GM19239 (cell line): ENCODE results near the gene MRPS30.
"Not testable (repeated sequence)": the region's sequence is repeated elsewhere in the genome, so short reads cannot be mapped to it uniquely, and the experiment has no call there.

ENCODE experiments used
- DNase-seq: peaks from one replicate; pipeline ENCODE4 v3.0.0; 2011; ENCODE audit warnings: low spot score; ENCODE audit not compliant: insufficient read length
- FAIRE-seq: peaks from 2 replicates; lab custom pipeline; 2011; peaks lifted over from hg19 to GRCh38; lab: Jason Lieb, UNC

Gene MRPS30

GRCh38 chr5:44809956-44810420 lies 1.2 kb downstream of the MRPS30 start:
- FAIRE-seq = no peak
- no peak for DNase-seq

- DNase-seq = no peak
- FAIRE-seq = no peak
Measured at GRCh38 chr5:44814761-44815160, 6.0 kb downstream of the MRPS30 start.

DNA sequence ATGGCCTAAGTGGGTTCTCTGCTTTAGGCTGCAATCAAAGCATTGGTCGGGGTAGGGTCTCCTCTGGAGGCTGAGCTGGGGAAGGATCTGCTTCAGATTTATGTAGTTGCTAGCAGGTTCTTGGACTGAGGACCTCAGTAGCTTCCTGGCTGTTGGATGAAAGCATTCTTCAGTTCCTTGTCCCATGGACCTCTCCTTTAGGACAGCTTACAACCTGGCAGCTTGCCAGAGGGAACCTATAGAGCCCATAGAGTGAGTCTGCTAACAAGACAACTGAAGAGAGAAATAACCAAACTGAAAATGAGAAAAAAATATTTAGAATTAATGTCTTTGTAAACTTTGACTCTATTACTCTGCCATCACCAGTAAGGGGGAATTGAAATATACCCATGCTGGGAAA lies 12.4 kb downstream of the MRPS30 start:
- DNase-seq (no peak), FAIRE-seq (no peak)

DNA sequence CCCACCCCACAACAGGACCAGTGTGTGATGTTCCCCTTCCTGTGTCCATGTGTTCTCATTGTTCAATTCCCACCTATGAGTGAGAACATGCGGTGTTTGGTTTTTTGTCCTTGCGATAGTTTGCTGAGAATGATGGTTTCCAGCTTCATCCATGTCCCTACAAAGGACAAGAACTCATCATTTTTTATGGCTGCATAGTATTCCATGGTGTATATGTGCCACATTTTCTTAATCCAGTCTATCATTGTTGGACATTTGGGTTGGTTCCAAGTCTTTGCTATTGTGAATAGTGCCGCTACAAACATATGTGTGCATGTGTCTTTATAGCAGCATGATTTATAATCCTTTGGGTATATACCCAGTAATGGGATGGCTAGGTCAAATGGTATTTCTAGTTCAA lies 15.9 kb downstream of the MRPS30 start:
- not testable (repeated sequence) for DNase-seq, FAIRE-seq

DNA sequence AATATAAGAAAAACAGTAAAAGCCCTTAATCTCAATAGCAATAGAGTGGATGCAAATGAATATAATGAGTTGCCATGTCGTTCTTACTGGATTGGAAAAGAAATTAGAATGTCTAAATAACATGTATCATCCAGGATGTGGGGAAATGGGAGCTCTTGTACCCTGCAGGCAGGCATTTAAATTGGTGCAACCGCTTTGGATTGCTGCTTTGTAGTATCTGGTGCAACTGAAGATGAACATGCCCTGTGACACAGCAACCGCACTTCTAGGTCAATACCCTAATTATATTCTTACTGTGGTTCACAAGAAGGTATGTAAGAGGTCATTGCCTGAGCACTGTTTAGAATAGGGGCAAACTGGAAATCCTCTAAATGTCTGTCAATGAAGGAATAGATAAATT lies 18.9 kb downstream of the MRPS30 start:
- DNase-seq (no peak), FAIRE-seq (no peak)

GRCh38 chr5:44828719-44829118 lies 20.0 kb downstream of the MRPS30 start:
- FAIRE-seq = no peak
- no peak for DNase-seq

DNA sequence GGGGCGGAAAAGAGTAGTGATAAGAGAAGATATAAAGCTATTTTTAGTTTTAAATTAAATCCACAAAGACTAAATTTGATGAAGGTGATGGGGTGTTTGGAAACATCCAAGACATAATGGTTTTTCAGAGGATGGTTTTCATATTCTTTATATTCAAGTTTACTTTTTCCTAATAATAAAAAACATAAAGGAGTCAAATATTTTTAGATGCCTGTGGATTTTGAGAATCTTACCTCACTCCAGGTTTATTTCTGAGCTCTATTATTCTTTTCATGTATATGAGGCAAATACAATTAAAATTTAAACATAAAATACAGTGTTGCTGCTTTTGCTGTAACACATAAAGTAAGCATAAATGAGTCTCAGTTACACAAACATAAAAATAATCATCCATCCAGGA lies 22.2 kb downstream of the MRPS30 start:
- FAIRE-seq = no peak
- DNase-seq = no peak

DNA sequence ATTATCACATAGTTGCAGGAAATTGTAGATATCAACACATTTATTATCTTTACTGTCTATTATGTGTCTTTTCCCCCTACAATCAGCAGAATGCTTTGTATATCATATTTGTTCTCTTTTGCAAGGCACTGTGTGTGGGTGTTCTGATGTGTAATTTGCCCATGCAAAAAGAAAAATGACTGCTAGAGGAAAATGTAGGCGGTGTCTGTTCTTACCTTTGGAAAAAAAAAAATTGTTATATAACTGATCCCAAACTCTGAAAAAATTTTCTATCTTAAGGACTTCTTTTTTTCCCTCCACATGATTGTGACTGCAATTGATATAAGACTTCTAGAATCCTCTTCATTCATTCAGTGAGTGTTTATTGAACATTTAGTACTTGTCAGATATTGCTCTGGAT lies 24.5 kb downstream of the MRPS30 start:
- FAIRE-seq = no peak

GRCh38 chr5:44835693-44836092 lies 26.9 kb downstream of the MRPS30 start:
- DNase-seq = no peak
- FAIRE-seq = no peak

More for the DNA sequence above, 24.5 kb downstream of the MRPS30 start:
- no peak for DNase-seq

- FAIRE-seq (no peak), DNase-seq (no peak)
Measured at GRCh38 chr5:44839018-44839681, 30.4 kb downstream of the MRPS30 start.

DNA sequence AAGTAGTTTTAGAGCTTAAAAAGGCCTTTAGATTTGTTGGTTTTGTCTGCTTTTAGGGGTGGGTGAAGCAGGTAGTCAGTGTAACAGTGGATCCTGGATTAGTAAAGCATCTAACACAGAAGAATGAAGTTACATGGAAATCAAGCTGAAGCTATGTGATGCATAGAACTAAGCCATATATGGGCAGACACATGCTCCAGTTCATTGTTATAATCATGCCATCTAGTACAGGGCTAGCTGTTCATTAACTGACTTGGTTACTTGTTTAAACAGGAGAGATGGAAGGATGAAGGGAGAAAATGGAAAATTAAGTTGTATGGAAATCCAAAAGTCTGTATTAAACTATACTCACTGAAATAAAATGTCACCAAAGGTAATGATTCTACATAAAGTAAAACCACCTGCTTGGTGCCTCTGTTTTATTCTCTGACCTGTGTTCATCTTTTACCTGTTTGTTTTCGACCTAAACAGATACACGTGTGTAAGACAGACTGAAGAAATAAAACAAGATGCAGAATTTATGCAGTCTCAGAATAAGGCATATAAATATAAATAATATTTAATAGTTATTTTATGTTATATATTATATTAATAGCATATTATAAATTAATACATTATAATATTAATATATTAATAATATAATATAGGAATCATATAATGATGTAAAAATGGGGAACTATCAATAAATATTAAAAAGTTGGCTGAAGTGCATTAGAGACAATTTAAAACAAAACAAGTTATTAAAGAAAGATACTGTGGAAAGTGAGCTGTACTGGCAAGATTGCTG lies 33.9 kb downstream of the MRPS30 start:
- FAIRE-seq (no peak), DNase-seq (no peak)

DNA sequence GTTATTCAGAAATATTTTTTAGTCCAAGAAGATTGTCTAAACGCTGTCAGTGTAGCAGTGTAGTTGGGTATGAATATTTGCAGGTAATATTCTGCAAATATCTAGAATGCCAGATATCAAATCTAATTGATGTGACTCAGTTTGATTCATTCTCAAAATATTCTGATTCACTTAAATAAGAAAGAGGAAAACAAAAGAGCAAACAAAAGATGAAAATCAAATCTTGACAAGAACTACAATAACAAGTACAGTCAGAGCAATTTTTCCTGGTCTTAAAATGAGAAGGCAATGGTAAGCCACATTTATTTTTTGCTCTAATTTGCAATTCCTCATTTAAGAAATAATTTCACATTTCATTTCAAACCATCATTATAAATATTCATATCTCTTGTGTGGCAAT lies 36.0 kb downstream of the MRPS30 start:
- FAIRE-seq = no peak
- no peak for DNase-seq

- no peak for FAIRE-seq
- DNase-seq = no peak
Measured at GRCh38 chr5:44845777-44846176, 37.0 kb downstream of the MRPS30 start.

GRCh38 chr5:44847206-44847852 lies 38.6 kb downstream of the MRPS30 start:
- DNase-seq (no peak), FAIRE-seq (no peak)

DNA sequence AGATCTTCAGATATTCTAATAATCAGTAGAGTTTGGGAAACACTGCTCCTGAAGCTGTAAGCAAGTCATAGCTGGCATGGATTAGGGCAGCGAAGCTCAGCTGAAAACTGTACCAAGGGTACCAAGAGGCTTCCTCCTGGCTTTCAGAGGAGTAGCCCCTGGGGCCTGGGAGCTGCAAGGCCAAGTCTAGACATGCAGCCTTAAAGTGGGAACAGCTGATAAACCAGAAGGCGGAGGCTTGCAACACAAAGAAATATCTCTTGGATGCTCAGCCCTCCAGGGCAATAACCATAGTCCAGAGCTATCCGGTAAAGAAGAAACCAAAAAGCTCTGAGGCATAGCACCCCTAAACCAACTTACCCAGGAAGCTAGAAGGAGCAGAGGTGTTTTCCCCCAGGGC lies 51.5 kb downstream of the MRPS30 start:
- DNase-seq = no peak
- FAIRE-seq = no peak

GRCh38 chr5:44862808-44863207 lies 54.1 kb downstream of the MRPS30 start:
- FAIRE-seq (no peak), DNase-seq (no peak)
